K562 (cell line): ENCODE measurements around the gene SPATA32. TPM values are rescaled to one million over a fixed set of nuclear protein-coding genes. Genes with fewer than 3 reads are reported as not detected.

Source experiments
- ATAC-seq: fragments of 200-7000 bp; cut with Tn5 transposase; 3 replicates; pipeline ENCODE4 v1.9.1; 2020; ENCODE audit warnings: moderate library complexity
- BruUV-seq: library from RNA; stranded (reverse); fragments of 400-500 nt; replicated peaks from 2 replicates; lab custom pipeline; 2021; lab: Mats Ljungman, UMichigan
- CTCF ChIA-PET: fragments of 300-600 bp; formaldehyde crosslinking; extraction: SDS; loops from one replicate; lab custom pipeline; 2021; ENCODE audit warnings: low intra/inter-chr PET ratio; lab: Yijun Ruan, JAX
- POLR2A ChIA-PET: fragments of 300-600, 350-650 bp; sonication (Branson Sonifier 250); formaldehyde crosslinking; extraction: SDS; loops from one replicate; lab custom pipeline; 2021; ENCODE audit warnings: antibody characterized with exemption, inconsistent platforms; lab: Yijun Ruan, JAX
- DNase-seq, 4 experiments: peaks; one replicate each; pipeline versions ENCODE4 v3.0.0 to v3.0.0-alpha.2; 2011 to 2018; ENCODE audit warnings: low spot score in 3 of 4, mixed read lengths in 3 of 4; ENCODE audit errors: extremely low read depth in 1 of 4
- FAIRE-seq: peaks from 2 replicates; lab custom pipeline; 2011; peaks lifted over from hg19 to GRCh38; lab: Jason Lieb, UNC
- H2AFZ ChIP-seq: 2 replicates; pipeline ENCODE4 v1.6.0; 2011; ENCODE audit warnings: low read depth, low read length, control low read depth, inconsistent platforms
- H3K27ac ChIP-seq: fragments of 200-600 bp; 3 replicates; pipeline ENCODE4 v1.8.0; 2011; ENCODE audit warnings: low read depth, mild to moderate bottlenecking, control low read depth, inconsistent platforms, low read length, moderate library complexity, mixed read lengths; ENCODE audit errors: extremely low read depth
- H3K27me3 ChIP-seq, 2 experiments: fragments of 300-600 bp in 1 of 2; 2 replicates in 1 of 2; 3 replicates in 1 of 2; pipeline versions ENCODE4 v1.6.0 to v1.8.0; 2011; ENCODE audit warnings: inconsistent platforms in 2 of 2, low read length in 2 of 2, mild to moderate bottlenecking in 1 of 2, mixed read lengths in 1 of 2, moderate library complexity in 1 of 2; ENCODE audit not compliant: control insufficient read depth in 2 of 2, insufficient read depth in 2 of 2
- H3K36me3 ChIP-seq: fragments of 300-600 bp; 3 replicates; pipeline ENCODE4 v1.8.0; 2011; ENCODE audit warnings: mild to moderate bottlenecking, low read length, inconsistent platforms; ENCODE audit not compliant: control insufficient read depth, insufficient read depth
- H3K4me1 ChIP-seq, 2 experiments: fragments of 200-600 bp in 1 of 2; replicated peaks in 1 of 2; 2 replicates in 1 of 2; 3 replicates in 1 of 2; pipeline versions ENCODE4 v1.5.1 to v1.8.0; 2011; ENCODE audit warnings: inconsistent platforms in 2 of 2, low read length in 2 of 2, mild to moderate bottlenecking in 1 of 2, mixed read lengths in 1 of 2, moderate library complexity in 1 of 2; ENCODE audit not compliant: control insufficient read depth in 2 of 2, insufficient read depth in 2 of 2
- H3K4me2 ChIP-seq: 2 replicates; pipeline ENCODE4 v1.6.1; 2011; ENCODE audit warnings: low read length, control low read depth, inconsistent platforms, mixed read lengths; ENCODE audit not compliant: insufficient read depth
- H3K4me3 ChIP-seq: fragments of 200-600 bp; sonication (generic), shearing (Covaris generic); 2 replicates; pipeline ENCODE4 v1.5.1; 2016; ENCODE audit warnings: control low read depth, inconsistent platforms
- H3K79me2 ChIP-seq: fragments of 200-600 bp; 3 replicates; pipeline ENCODE4 v1.8.0; 2011; ENCODE audit warnings: low read length, inconsistent platforms; ENCODE audit not compliant: control insufficient read depth, insufficient read depth
- H3K9ac ChIP-seq, 2 experiments: 2 replicates each; pipeline versions ENCODE4 v1.6.0 to v1.6.1; 2011; ENCODE audit warnings: low read depth in 2 of 2, low read length in 2 of 2, control low read depth in 1 of 2, inconsistent platforms in 1 of 2, mild to moderate bottlenecking in 1 of 2, mixed read lengths in 1 of 2; ENCODE audit not compliant: insufficient read depth in 1 of 2
- H3K9me1 ChIP-seq: one replicate; pipeline ENCODE4 v1.6.0; 2011; ENCODE audit warnings: inconsistent platforms, mild to moderate bottlenecking, low read length, moderate library complexity; ENCODE audit not compliant: control insufficient read depth, insufficient read depth
- H3K9me3 ChIP-seq: replicated peaks from 2 replicates; pipeline ENCODE4 v1.5.1; 2011; ENCODE audit warnings: low read depth, low read length, inconsistent platforms; ENCODE audit not compliant: control insufficient read depth, insufficient read depth
- H4K20me1 ChIP-seq: replicated peaks from 2 replicates; pipeline ENCODE4 v1.6.1; 2011; ENCODE audit warnings: low read length, inconsistent platforms, mixed read lengths; ENCODE audit not compliant: control insufficient read depth, insufficient read depth
- ARID2 ChIP-seq: fragments of 450-650 bp; IDR thresholded peaks from 2 replicates; pipeline ENCODE4 v1.6.1; 2017; ENCODE audit warnings: antibody characterized with exemption, mild to moderate bottlenecking
- CBX2 ChIP-seq: fragments of 200-600 bp; sonication (generic); IDR thresholded peaks from one replicate; pipeline ENCODE4 v1.6.1; 2012; ENCODE audit warnings: mild to moderate bottlenecking, low read length, inconsistent platforms; ENCODE audit not compliant: insufficient read depth, poor library complexity, severe bottlenecking
- ELF4 ChIP-seq: fragments of 450-650 bp; formaldehyde crosslinking; IDR thresholded peaks from 2 replicates; pipeline ENCODE4 v1.4.0; 2022; ENCODE audit warnings: missing genetic modification characterization
- MEF2D ChIP-seq: conservative IDR thresholded peaks from 2 replicates; pipeline ENCODE4 v1.6.1; 2016; ENCODE audit warnings: low read depth, missing genetic modification characterization, missing compliant biosample characterization
- PHF21A ChIP-seq: fragments of 450-650 bp; IDR thresholded peaks from 2 replicates; pipeline ENCODE4 v1.6.1; 2017; ENCODE audit warnings: low read depth, borderline replicate concordance
- POLR2G ChIP-seq: fragments of 200-400 bp; formaldehyde crosslinking; IDR thresholded peaks from 2 replicates; pipeline ENCODE4 v1.6.1; 2017; ENCODE audit warnings: low read depth, mild to moderate bottlenecking, antibody characterized with exemption, low read length, moderate library complexity
- XRCC5 ChIP-seq: fragments of 200-400 bp; formaldehyde crosslinking; IDR thresholded peaks from 2 replicates; pipeline ENCODE4 v1.6.1; 2017; ENCODE audit warnings: low read depth, mild to moderate bottlenecking, low read length
- ZNF408 ChIP-seq: fragments of 250-450 bp; sonication (Bioruptor Pico); IDR thresholded peaks from 2 replicates; pipeline ENCODE4 v1.4.0; 2020; ENCODE audit warnings: low read depth, mild to moderate bottlenecking, moderate library complexity
- WGBS: fragments of 100-300 bp; shearing (Covaris generic); methylation state at CpG from one replicate; pipeline ENCODE4 v1.1.6; 2016; ENCODE audit warnings: low coverage, mixed read lengths; ENCODE audit not compliant: insufficient coverage; ENCODE audit errors: missing lambda C conversion rate; 5-methylcytosine and 5-hydroxymethylcytosine counted together
- in situ Hi-C: fragments of 300-500 bp; cut with MboI; formaldehyde crosslinking; loops from 4 replicates; pipeline ENCODE4 v1.15.0; 2018; ENCODE audit warnings: inconsistent platforms, mixed read lengths
- intact Hi-C: fragments of 100-400 bp; cut with micrococcal nuclease; formaldehyde crosslinking; loops from 2 replicates; pipeline ENCODE4 v1.14.2; 2022
- polyA plus RNA-seq, 8 experiments: library from polyadenylated mRNA; depleted of rRNA in 4 of 8; stranded (reverse) in 5 of 8; unstranded in 3 of 8; fragments of >200 nt; fragmentation: Nextera tagmentation in 2 of 8; fragmentation: Illumina TruSeq in 1 of 8; extraction: Ambion mirVana in 2 of 8; extraction: Trizol in 1 of 8; gene quantifications; 2 replicates each; pipeline versions ENCODE4 v1.2.1 to v1.2.3, GENCODE V29; 2011 to 2014; ENCODE audit warnings: inconsistent platforms in 1 of 8, missing spikeins in 1 of 8
- total RNA-seq, 7 experiments: library from RNA; depleted of rRNA in 6 of 7; stranded (reverse); fragments of >200 nt in 6 of 7; fragmentation: Illumina TruSeq in 2 of 7; extraction: Trizol in 2 of 7; gene quantifications; 2 replicates each; pipeline versions ENCODE4 v1.2.1 to v1.2.3, GENCODE V29; 2011 to 2021; ENCODE audit warnings: low replicate concordance in 1 of 7
- TF ChIP-seq, protein P1 (sequence below): fragments of 450-650 bp; formaldehyde crosslinking; IDR thresholded peaks from 2 replicates; pipeline ENCODE4 v1.4.0; 2020; ENCODE audit warnings: mild to moderate bottlenecking
- TF ChIP-seq, protein P2 (sequence below): IDR thresholded peaks from 2 replicates; pipeline ENCODE4 v1.6.1; 2014; ENCODE audit warnings: antibody characterized with exemption
- TF ChIP-seq, protein P3 (sequence below): sonication (generic); formaldehyde crosslinking; IDR thresholded peaks from 2 replicates; pipeline ENCODE4 v1.8.0; 2023; ENCODE audit warnings: mild to moderate bottlenecking, missing genetic modification reagents
- TF ChIP-seq, protein P4 (sequence below): fragments of 450-650 bp; IDR thresholded peaks from 2 replicates; pipeline ENCODE4 v1.6.1; 2018; ENCODE audit not compliant: partially characterized antibody

Gene SPATA32
- total and polyA plus RNA-seq, 9 of the 15 experiments (the other 6 are each of a cell fraction or from before 2014, with no cell fraction given): 0.03 to 0.06 TPM; not detected in 7

DNA sequence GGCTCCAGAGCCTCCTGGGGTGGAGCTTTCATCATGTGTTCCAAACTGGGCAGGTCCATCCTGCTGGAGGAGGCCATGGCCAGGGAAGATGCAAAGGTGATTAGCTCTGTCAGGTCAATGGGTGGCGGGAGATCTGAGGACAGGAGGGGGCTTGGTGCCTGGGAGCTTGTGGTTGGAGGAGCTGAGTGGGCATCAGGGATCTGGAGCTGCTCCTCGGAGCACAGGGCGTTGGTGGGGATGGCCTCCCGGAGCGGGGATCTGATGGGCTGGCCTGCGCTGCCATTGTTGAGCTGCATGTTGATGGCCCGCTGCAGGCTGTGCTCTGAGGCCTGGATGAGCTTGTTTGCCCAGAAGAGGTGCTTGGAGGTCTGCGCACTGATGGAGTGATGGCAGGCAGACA lies 6.5 kb downstream of the SPATA32 start:
- BruUV-seq: no TSS peak
- intact Hi-C loops: no loop called here
- TF ChIP-seq MEF2D (no peak), CBX2 (no peak), PHF21A (no peak), ZNF408 (no peak), XRCC5 (no peak), ARID2 (no peak), ELF4 (CRISPR knock-in tag) (no peak), POLR2G (peak; percentile 26; the same call in 1 of the 2 replicates)
- TF ChIP-seq, protein P1, sequence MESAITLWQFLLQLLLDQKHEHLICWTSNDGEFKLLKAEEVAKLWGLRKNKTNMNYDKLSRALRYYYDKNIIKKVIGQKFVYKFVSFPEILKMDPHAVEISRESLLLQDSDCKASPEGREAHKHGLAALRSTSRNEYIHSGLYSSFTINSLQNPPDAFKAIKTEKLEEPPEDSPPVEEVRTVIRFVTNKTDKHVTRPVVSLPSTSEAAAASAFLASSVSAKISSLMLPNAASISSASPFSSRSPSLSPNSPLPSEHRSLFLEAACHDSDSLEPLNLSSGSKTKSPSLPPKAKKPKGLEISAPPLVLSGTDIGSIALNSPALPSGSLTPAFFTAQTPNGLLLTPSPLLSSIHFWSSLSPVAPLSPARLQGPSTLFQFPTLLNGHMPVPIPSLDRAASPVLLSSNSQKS: no peak
- TF ChIP-seq, protein P2, sequence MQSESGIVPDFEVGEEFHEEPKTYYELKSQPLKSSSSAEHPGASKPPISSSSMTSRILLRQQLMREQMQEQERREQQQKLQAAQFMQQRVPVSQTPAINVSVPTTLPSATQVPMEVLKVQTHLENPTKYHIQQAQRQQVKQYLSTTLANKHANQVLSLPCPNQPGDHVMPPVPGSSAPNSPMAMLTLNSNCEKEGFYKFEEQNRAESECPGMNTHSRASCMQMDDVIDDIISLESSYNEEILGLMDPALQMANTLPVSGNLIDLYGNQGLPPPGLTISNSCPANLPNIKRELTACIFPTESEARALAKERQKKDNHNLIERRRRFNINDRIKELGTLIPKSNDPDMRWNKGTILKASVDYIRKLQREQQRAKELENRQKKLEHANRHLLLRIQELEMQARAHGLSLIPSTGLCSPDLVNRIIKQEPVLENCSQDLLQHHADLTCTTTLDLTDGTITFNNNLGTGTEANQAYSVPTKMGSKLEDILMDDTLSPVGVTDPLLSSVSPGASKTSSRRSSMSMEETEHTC: no peak
- TF ChIP-seq, protein P3, sequence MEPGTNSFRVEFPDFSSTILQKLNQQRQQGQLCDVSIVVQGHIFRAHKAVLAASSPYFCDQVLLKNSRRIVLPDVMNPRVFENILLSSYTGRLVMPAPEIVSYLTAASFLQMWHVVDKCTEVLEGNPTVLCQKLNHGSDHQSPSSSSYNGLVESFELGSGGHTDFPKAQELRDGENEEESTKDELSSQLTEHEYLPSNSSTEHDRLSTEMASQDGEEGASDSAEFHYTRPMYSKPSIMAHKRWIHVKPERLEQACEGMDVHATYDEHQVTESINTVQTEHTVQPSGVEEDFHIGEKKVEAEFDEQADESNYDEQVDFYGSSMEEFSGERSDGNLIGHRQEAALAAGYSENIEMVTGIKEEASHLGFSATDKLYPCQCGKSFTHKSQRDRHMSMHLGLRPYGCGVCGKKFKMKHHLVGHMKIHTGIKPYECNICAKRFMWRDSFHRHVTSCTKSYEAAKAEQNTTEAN (CRISPR knock-in tag): no peak
- TF ChIP-seq, protein P4, sequence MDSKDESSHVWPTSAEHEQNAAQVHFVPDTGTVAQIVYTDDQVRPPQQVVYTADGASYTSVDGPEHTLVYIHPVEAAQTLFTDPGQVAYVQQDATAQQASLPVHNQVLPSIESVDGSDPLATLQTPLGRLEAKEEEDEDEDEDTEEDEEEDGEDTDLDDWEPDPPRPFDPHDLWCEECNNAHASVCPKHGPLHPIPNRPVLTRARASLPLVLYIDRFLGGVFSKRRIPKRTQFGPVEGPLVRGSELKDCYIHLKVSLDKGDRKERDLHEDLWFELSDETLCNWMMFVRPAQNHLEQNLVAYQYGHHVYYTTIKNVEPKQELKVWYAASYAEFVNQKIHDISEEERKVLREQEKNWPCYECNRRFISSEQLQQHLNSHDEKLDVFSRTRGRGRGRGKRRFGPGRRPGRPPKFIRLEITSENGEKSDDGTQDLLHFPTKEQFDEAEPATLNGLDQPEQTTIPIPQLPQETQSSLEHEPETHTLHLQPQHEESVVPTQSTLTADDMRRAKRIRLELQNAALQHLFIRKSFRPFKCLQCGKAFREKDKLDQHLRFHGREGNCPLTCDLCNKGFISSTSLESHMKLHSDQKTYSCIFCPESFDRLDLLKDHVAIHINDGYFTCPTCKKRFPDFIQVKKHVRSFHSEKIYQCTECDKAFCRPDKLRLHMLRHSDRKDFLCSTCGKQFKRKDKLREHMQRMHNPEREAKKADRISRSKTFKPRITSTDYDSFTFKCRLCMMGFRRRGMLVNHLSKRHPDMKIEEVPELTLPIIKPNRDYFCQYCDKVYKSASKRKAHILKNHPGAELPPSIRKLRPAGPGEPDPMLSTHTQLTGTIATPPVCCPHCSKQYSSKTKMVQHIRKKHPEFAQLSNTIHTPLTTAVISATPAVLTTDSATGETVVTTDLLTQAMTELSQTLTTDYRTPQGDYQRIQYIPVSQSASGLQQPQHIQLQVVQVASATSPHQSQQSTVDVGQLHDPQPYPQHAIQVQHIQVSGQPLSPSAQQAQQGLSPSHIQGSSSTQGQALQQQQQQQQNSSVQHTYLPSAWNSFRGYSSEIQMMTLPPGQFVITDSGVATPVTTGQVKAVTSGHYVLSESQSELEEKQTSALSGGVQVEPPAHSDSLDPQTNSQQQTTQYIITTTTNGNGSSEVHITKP: peak; percentile 86
- TF ChIP-seq, all 486 proteins: peak for 2
- WGBS: 89% methylated on average over 8 of the region's 8 CpGs
- no peak overlapping the region for H2AFZ ChIP-seq
- H3K36me3 ChIP-seq: peaks cover 10% of the 10 kb centered on the region; the same call in 2 of the 3 replicates
- H4K20me1 ChIP-seq: no peaks in the 10 kb centered on the region
- H3K9me1 ChIP-seq: no peaks in the 10 kb centered on the region
- in situ Hi-C loops: no loop called here
- no peak overlapping the region for H3K4me3 ChIP-seq
- POLR2A ChIA-PET: interaction anchor here (0.9 to 2.1 kb wide), 5 partner anchors 10 to 107 kb away, joined by 3 to 5 read pairs (median 5); partner anchors contain the start of gene HEXIM1
- FAIRE-seq (no peak), ATAC-seq (no peak), DNase-seq (no peak)
- H3K9me3 ChIP-seq: no peaks in the 10 kb centered on the region
- H3K27ac ChIP-seq: no peak overlapping the region
- H3K9ac ChIP-seq: peak overlapping the region in 1 of 2 experiments; percentile 62; a peak in 2 of 4 replicates
- H3K4me1 ChIP-seq: peaks cover 43 to 65% of the 10 kb centered on the region in 2 experiments
- no peak overlapping the region for H3K4me2 ChIP-seq
- CTCF ChIA-PET: no interaction called here
- no peaks in the 10 kb centered on the region for H3K27me3 ChIP-seq
- peaks cover 11% of the 10 kb centered on the region; the same call in 2 of the 3 replicates for H3K79me2 ChIP-seq
